Pancreas (tissue), 10 donors: ENCODE measurements around the gene TSC1. TPM values are rescaled to one million over a fixed set of nuclear protein-coding genes. Genes with fewer than 3 reads are reported as not detected.

Experiments
- ATAC-seq, 4 donors: fragments of 200-7000 bp; cut with Tn5 transposase; one replicate each; pipeline versions ENCODE4 v1.8.0 to v1.9.1; 2020; ENCODE audit warnings: mild to moderate bottlenecking in 4 of 4, moderate library complexity in 4 of 4
- DNase-seq, 6 donors: peaks; one replicate each; pipeline ENCODE4 v3.0.0-alpha.2; 2020
- FAIRE-seq: peaks from 2 replicates; lab custom pipeline; 2012; peaks lifted over from hg19 to GRCh38; lab: Jason Lieb, UNC
- H3K27ac ChIP-seq, 4 donors: fragments of 200-600 bp; sonication (generic); 1 replicate in 3 of 4; 2 replicates in 1 of 4; pipeline versions ENCODE4 v1.5.0 to v1.8.0; 2020
- H3K27me3 ChIP-seq, 4 donors: fragments of 200-600 bp; one replicate each; pipeline ENCODE4 v1.8.0; 2021
- H3K36me3 ChIP-seq, 3 donors: fragments of 200-600 bp; sonication (generic) in 1 of 3; one replicate each; pipeline versions ENCODE4 v1.5.0 to v1.8.0; 2020 to 2021
- H3K4me1 ChIP-seq, 3 donors: fragments of 200-600 bp; one replicate each; pipeline ENCODE4 v1.8.0; 2021
- H3K4me3 ChIP-seq, 4 donors: fragments of 200-600 bp; sonication (generic) in 2 of 4; one replicate each; pipeline versions ENCODE4 v1.5.0 to v1.8.0; 2020 to 2021
- H3K9me3 ChIP-seq, 4 donors: fragments of 200-600 bp; one replicate each; pipeline ENCODE4 v1.8.0; 2021
- WGBS, 2 donors: extraction: QIAGEN DNeasy Blood & Tissue Kit; methylation state at CpG; one replicate each; pipeline ENCODE4 v1.1.7; 2013; 5-methylcytosine and 5-hydroxymethylcytosine counted together
- intact Hi-C, 3 donors: fragments of 100-400 bp; cut with DNase I; formaldehyde crosslinking; loops; one replicate each; pipeline versions ENCODE4 v1.11.1 to v1.14.2; 2022
- polyA plus RNA-seq, 2 donors: library from polyadenylated mRNA; stranded (reverse); fragments of 200-250 nt; gene quantifications; one replicate each; pipeline ENCODE4 v1.2.3, GENCODE V29; 2013
- total RNA-seq, 6 donors: library from RNA; stranded (reverse); fragmentation: NEBNext Ultra II Directional in 4 of 6; extraction: Animal tissue kit (Norgen Biotek cat#: 25700) in 4 of 6; gene quantifications; one replicate each; pipeline versions ENCODE4 v1.2.1 to v1.2.4, GENCODE V29; 2021 to 2023
- TF ChIP-seq, protein P1 (sequence below), 4 donors: fragments of 200-600 bp; sonication (generic) in 3 of 4; IDR thresholded peaks; one replicate each; pipeline versions ENCODE4 v1.5.0 to v1.8.0; 2021; ENCODE audit warnings: antibody characterized with exemption in 4 of 4
- donor health status: healthy with polysubstance abuse.
- donor health status: DM: no; HTN: no; CAD: no; lungs with moderate emphysema.
- donor health status: DM: no; HTN: no; CAD: no.
- donor health status: control.
- donor health status: control.
- donor health status: Bipolar disorder and iron deficiency.
- donor health status: DM: yes; HTN: yes; CAD: no.
- donor health status: DM: no; HTN: no; CAD: no.
- donor health status: DM: no; HTN: no; CAD: no.
- donor health status: DM: yes; HTN: yes; CAD: no.

TSC1 gene
- total and polyA plus RNA-seq, 8 donors = 17.1 to 34.5 (median 20.0) TPM

DNA sequence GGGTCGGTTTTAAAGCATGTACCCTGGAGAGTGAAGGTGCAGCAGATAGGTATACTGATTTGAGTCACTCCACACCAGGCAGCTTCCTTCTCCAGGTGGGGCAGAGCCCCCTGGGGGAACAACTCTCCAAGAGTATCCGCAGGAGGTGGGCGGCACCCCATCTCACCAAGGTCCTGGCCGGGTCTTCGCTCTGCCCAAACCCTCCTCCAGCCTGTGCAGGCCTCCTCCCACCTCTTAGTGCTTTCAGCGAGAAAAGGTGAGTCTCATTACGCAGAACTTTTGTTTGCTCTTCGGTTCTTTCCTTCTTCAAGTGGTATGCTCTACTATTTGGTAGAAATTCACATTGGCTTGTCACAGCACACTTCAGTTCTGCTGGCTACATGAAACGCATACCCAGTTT, 52.0 kb downstream of the TSC1 start:
- no peaks in the 10 kb centered on the region for H3K27me3 ChIP-seq
- WGBS, 2 donors = 76 to 81% methylated on average over 9 of the region's 9 CpGs
- FAIRE-seq (no peak), DNase-seq (no peak), ATAC-seq (no peak)
- peaks cover 0 to 27% (median 5%) of the 10 kb centered on the region in 3 donors for H3K36me3 ChIP-seq
- no peaks in the 10 kb centered on the region for H3K4me1 ChIP-seq
- no peaks in the 10 kb centered on the region for H3K9me3 ChIP-seq
- H3K4me3 ChIP-seq = no peak overlapping the region
- TF ChIP-seq, protein P1, sequence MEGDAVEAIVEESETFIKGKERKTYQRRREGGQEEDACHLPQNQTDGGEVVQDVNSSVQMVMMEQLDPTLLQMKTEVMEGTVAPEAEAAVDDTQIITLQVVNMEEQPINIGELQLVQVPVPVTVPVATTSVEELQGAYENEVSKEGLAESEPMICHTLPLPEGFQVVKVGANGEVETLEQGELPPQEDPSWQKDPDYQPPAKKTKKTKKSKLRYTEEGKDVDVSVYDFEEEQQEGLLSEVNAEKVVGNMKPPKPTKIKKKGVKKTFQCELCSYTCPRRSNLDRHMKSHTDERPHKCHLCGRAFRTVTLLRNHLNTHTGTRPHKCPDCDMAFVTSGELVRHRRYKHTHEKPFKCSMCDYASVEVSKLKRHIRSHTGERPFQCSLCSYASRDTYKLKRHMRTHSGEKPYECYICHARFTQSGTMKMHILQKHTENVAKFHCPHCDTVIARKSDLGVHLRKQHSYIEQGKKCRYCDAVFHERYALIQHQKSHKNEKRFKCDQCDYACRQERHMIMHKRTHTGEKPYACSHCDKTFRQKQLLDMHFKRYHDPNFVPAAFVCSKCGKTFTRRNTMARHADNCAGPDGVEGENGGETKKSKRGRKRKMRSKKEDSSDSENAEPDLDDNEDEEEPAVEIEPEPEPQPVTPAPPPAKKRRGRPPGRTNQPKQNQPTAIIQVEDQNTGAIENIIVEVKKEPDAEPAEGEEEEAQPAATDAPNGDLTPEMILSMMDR (IDR thresholded peaks at IDR 0.05) = no peak
- no peak overlapping the region for H3K27ac ChIP-seq
- intact Hi-C loops = no loop called here

DNA sequence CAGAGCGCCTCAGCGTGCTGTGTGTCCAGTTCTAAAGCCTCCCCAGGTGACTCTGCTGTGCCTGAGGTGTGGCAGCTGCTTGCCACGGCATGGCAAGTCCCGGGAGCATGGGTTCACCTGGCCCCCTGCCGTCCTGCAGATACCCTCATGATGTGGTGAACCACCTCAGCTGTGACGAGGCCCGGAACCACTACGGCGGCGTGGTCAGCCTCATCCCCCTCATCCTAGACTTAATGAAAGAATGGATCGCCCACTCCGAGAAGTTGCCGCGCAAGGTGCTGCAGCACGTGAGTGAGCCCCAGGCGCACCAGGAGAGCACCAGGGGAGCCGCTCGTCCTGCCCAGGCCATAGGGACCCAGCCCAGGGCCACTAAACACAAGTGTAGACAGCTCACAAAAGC, 56.3 kb downstream of the TSC1 start:
- DNase-seq (no peak), ATAC-seq (no peak), FAIRE-seq (no peak)
- WGBS, 2 donors = 92 to 95% methylated on average over 18 of the region's 18 CpGs
- Histone ChIP-seq H3K36me3 (no peaks in the 10 kb centered on the region), H3K4me3 (no peak overlapping the region), H3K27me3 (no peaks in the 10 kb centered on the region), H3K9me3 (no peaks in the 10 kb centered on the region), H3K27ac (no peak overlapping the region), H3K4me1 (no peaks in the 10 kb centered on the region)
- intact Hi-C loops = no loop called here
- TF ChIP-seq, protein P1 (IDR thresholded peaks at IDR 0.05) = no peak

DNA sequence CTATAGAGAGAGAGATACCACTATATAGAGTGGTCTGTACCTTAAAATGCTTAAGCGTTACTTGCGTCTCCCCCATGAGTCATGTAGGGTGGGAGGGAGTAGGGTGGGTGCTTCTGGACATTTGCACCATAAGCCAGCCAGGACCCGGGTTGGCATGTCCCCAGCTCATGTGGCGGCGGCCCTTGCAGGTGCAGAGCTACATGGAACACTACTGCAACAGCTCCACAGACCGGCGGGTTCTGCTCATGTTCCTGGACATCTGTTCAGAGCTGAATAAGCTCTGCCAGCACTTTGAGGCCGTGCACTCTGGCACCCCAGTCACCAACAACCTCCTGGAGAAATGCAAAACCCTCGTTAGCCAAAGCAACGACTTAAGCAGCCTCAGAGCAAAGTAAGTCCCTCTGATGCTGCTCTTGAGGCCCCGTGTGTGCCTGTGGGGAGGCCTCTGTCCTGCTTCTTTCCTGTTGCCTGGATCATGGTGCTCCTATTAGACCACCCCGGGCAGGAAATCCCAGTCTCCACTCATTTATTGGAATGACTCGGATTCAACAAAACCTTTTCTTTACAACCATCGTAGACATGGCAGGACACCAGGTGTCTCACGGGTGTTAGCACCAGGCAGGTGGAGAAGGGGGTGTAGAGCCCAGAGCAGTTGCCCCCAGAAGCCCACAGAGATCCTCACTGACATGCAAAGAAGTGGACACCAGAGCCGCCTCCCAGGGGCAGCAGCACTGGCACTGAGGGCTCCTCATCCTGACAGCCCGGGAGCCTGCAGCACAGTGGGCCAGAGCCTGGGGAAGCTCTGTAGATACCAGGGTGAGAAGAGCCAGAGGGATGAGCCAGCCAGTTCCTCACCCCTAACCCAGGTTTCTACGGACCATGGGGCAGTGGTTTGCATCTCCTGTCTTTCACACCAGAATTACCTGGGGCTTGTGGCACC, 57.0 kb downstream of the TSC1 start:
- DNase-seq = peak in 1 of 6 donors; percentile 47

GRCh38 chr9:132886334-132886725, 58.1 kb downstream of the TSC1 start:
- TF ChIP-seq, protein P1 (IDR thresholded peaks at IDR 0.05) = no peak
- 91 to 93% methylated on average over 6 of the region's 6 CpGs for WGBS, 2 donors
- ATAC-seq (no peak), DNase-seq (peak in 1 of 6 donors; percentile 20), FAIRE-seq (no peak)
- no peak overlapping the region for H3K4me3 ChIP-seq
- H3K27ac ChIP-seq = no peak overlapping the region
- H3K27me3 ChIP-seq = no peaks in the 10 kb centered on the region
- intact Hi-C loops = no loop called here
- no peaks in the 10 kb centered on the region for H3K4me1 ChIP-seq
- H3K36me3 ChIP-seq = no peaks in the 10 kb centered on the region
- H3K9me3 ChIP-seq = no peaks in the 10 kb centered on the region

More for the DNA sequence above, 57.0 kb downstream of the TSC1 start:
- Histone ChIP-seq H3K4me3 (no peak overlapping the region), H3K27ac (no peak overlapping the region), H3K9me3 (no peaks in the 10 kb centered on the region), H3K27me3 (no peaks in the 10 kb centered on the region), H3K4me1 (no peaks in the 10 kb centered on the region), H3K36me3 (no peaks in the 10 kb centered on the region)
- no peak for FAIRE-seq
- ATAC-seq = no peak
- TF ChIP-seq, protein P1 (IDR thresholded peaks at IDR 0.05) = no peak
- intact Hi-C loops = no loop called here
- WGBS, 2 donors = 85 to 88% methylated on average over 18 of the region's 18 CpGs
